ENCODE measurements around the gene HS6ST3.
A peak's percentile ranks its signal among the peaks of the same experiment; 100 is the strongest.

The HS6ST3 gene

DNA sequence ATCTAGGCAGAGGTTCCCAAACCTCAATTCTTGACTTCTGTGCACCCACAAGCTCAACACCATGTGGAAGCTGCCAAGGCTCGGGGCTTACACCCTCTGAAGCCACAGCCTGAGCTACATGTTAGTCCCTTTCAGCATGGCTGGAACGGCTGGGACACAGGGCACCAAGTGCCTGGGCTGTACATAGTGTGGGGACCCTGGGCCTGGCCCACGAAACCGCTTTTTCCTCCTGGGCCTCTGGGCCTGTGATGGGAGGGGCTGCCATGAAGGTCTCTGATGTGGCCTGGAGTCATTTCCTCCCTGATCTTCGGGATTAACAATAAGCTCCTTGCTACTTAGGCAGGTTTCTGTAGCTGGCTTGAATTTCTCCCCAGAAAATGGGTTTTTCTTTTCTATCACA is 108.1 kb downstream of the HS6ST3 start:
- no peak for DNase-seq

DNA sequence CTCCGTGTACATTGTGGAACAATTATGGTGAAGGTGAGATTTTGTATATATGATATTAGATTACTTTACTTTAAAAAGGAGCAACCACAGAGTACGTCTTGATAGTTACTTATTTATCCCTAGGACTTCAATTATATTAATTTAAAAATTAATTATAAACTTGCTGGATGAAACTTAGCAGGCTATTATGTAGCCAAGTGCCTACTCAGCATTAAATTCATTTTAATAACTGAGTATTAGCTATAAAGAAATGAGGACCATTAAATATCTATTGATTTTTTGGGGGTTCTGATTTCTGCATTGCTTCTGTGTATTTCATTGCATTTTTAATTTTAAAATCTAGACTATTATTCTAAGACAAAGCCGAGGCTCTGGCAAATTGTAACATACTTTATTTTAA is 109.4 kb downstream of the HS6ST3 start:
- DNase-seq, result no peak

DNA sequence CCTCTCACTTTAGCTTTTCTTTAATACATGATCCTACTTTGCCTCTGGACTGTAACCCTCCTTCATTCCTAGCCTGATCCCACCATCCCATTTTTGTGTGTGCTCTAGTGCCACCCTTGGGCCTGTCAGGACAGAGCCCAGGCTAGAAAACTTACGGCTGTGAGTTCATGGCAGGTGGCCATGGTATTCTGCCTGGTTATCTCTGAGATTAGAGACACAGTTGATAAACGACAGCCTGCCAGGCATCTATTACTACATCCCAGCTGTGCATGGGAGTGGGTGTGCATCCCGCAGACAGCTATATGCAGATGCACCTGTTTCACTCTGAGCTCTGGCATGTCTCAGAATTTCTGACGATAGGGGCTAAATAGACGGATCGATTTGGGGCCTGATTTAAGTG is 110.9 kb downstream of the HS6ST3 start:
- DNase-seq, result no peak

DNA sequence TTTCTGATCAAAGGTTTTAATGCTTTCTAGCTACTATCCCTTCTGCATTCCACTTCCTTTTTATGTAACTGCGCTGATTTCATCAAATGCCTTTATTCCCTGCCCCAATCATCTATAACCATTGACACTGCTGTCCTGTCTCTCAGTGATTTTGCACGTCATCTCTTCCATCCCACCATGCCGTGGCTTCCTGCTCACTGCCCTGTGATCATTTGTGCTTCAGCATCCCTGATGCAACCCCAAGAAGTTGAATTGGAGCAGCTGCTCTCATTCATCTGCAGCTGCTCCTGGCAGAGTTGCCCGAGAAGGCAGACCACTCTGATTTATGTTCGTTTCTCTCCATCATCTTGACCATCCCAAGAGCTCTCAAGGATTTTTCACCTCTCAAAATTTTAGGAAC is 112.4 kb downstream of the HS6ST3 start:
- DNase-seq, result no peak

DNA sequence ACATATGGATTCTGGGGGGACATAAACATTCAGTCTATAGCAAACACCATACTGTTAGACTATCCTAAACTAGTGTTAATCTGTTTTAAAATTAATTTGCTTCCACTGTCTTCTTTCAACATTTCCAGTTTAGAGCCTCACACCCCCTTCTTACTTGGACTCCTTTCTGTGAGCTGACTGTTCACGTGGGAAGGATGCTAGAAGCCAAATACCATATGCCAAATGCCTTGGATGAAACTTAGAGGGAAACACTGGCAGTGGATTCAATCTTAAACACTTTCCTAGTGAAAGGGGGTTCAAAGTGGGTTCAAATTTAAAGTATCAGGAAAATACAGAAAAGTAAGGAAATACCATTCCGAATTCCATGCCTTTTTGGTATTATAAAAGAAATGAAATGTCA is 113.6 kb downstream of the HS6ST3 start:
- peak in 1 of 58 donors; percentile 9 for DNase-seq

DNA sequence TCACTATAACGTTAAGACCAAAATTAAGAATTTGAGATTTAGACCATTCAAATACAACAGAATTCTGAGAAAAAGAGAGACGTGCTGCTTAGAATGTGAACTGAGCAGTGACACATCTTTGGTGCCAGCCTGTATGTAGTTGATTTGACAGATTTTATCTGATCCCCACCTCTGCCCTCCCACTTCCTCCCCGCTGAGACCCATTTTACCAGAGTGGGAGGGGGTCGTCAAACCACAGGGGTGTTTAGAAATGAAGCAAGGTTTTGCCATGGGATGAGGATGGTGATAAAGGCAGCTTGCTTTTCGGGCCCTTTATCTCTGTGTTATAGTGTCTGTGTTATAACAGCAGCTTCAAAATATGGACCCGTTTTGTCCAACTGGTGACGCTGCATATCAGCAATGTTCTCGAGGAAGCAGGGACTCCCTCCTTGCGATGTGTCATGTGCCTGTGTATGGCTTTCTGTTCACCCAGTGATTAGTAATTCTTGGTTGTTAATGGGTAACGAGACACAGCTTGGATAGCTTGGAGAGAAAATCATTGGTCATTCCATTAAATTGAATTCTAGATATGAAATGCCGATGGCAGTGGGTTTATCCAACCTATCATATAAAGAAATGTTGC is 125.0 kb downstream of the HS6ST3 start:
- DNase-seq, result no peak

DNA sequence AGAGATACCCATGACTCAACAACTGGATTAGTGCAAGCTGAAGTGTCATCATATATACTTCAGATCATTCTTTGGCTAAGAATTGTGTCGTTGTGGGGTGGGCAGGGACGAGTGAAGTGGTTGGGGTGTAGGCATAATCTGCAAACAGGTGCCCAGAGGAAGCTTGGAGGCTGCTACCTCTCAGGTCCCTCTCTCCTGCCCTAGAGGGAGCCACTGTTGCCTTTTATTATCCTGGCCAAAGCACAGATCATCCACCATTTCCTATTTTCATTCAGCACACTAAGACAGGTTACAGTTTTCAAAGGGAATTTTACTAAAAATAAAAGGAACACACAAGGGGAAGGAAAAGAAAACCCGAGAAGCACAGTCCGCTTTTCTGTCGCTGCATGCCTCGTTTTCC is 126.6 kb downstream of the HS6ST3 start:
- DNase-seq, result no peak

DNA sequence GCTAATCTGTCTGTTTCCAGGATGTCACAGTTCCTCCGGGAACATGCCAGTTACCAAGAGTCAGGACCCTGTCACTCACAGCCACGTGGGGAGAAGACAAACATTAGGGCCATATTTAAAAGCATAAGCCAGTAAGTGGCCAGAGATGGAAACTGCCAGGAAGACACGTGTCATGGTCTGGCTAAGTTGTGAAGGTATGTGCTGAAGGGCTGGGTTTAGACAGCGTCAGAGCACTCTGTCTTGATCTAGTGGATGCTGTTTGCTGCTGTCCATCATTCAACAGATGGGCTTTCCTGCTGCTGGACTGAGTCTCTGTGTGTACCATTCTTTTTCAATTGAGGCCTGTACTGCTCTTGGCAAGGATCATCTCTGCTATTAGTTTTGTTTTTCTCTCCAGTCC is 128.6 kb downstream of the HS6ST3 start:
- no peak for DNase-seq

DNA sequence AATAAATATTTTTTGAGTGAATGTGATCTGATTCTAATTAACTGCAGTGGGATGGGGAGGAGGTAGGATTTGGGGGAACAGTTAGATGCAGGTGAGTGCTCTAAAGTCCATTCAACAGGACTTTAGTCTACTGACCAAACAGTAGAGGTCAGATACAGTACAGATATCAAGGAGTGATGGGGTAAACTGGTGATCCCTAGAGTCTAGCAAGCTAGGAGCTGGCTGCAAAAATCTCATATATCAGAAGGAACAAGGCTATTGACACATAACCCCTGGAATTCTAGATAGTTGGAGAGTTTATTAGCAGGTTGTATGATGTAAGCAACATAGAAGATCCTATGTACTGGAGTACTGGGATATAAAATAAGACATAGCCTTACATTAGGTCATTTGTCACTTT is 131.6 kb downstream of the HS6ST3 start:
- no peak for DNase-seq

DNA sequence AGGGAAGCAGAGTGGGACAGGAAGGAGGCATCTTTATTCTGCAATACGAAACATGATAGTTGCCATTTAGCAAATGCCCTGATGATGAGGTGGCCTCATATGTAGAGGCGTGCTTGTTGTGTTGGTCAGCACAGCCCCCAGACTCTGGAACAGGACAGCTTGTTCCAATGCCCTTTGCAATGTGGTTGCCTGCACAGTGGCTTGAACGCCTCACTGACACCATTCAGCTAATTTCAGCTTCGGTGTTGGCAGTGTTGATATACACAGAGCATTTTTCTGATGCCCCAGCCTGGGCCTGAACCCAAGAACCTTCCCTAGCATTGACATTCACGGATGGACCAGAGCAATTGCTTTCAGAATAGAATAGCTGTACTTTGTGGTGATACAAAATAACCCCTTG is 133.3 kb downstream of the HS6ST3 start:
- DNase-seq, result peak in 7 of 58 donors; percentile 7 to 35 (median 12)

DNA sequence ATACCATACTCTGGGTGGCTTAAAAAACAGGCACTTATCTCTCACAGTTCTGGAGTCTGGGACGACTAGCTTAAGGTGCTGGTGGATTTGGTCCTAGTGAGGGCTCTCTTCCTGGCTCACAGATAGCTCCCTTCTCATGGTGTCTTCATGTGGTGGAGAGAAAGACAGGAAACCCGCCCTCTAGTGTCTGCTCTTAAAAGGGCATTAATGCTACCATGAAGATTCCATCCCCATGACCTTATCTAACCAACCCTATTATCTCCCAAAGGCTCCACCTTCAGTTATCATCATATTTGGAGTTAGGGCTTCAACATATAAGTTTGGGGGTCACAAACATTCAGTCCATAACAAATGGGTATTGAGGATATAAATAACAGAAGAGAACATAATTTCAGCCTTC is 139.4 kb downstream of the HS6ST3 start:
- no peak for DNase-seq

DNA sequence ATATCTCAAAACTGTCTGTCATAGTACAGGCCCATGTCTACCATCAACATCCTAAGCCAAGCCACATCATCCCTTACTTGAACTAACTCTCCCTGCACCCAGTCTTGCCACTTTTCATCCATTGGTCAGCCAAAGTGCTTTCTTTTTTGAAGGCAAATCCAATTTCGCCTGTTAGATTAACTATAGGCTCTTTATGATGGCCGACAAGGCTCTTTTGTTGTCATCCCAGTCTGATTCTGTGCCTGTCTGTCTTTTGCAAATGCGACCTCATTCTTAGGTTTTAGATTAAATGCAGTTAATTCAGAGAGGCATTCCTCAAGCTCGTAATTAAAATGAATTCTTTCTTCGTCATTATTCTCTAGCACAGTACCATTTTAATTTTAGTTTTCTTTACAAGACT is 148.3 kb downstream of the HS6ST3 start:
- DNase-seq, result peak in 3 of 58 donors; percentile 2 to 29 (median 8)

DNA sequence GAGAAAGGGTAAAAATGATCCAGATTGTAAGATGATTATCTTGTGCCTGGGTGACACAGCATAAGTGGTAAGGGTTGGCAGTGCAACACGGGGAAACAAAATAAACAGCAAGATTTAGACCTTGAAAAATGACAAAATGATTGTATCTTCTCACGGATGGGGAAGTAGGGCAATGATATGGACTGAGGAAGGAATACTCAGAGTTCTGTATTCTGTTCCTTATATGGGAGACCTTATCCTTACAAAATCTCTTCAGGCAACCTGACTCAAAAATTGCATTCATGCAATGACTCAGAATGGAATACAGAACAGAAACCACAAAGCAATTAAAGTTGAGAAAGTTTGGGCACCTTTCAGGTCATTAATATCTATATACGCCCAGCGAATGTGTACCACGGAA is 149.0 kb downstream of the HS6ST3 start:
- DNase-seq, result no peak

DNA sequence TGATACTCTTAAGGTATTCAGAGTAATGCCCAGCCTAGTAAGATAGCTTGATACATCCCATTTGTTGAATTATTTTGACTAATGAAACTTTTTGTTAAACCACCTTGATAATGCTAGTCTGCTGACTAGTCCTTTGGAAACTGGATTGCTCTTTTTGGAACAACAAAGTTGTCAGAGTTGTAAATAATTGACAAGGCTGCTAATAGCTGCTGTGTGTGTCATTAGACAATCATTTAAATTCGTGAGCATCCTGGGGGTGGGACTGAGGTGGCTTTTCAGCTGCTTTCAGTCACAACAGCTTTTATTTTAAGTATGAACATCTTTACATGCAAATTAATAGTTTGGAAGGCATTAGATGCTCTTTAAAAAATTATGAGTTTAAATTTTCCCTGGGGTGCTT is 153.5 kb downstream of the HS6ST3 start:
- no peak for DNase-seq

DNA sequence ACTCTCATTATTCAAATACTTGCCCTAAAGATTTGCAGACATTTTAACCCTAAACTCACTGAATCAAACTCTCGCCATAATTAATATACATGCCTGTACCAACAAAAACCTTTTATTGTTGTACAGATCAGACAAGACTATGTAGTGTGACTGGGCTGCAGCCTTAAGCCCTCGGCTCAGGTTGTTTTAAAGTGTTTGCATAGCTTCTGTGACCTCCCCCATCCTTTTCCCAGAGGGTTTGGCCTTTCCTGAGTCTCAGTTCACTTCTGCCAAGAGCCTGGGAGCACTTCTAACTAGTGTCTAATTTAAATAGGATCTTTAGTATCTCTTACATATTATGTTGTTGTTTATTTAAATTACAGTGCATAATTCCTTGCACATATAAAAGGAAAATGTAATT is 158.2 kb downstream of the HS6ST3 start:
- no peak for DNase-seq

DNA sequence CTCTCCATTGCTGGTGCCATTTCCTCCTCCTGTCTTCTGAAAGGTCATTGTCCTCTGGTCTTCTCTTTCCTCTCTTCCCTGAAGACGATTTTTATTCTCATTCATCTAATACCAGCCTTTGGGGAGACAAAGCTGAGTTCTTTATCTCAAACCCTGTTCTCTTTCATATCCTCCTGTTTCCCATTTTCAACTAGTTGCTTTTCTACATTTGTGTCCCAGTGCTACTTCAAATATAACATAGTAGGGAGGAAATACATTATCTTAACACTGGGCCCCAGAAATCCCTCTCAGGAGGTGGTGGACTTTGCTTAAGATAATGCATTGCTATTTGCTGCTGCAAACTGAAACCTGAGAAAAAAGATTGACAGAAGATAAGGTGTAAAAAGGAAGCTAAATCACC is 159.1 kb downstream of the HS6ST3 start:
- DNase-seq, result no peak

DNA sequence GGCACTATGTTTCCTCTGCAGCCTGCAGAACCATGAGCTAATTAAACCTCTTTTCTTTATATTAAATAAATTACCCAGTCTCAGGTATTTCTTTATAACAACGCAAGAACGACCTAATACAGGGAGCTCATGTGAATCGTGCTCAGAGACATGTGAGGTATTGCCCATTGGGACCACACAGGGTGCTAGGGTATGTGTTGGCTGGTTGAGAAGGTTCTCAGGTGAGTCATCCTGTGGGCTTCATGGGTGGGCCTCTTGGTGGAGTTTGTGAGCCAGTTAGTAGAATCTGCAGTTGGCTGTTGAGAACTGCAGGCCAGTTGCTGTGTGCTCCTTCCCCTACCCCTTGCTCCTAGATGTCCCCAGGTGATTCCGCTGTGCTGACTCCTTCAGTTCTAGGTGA is 163.0 kb downstream of the HS6ST3 start:
- DNase-seq, result no peak

DNA sequence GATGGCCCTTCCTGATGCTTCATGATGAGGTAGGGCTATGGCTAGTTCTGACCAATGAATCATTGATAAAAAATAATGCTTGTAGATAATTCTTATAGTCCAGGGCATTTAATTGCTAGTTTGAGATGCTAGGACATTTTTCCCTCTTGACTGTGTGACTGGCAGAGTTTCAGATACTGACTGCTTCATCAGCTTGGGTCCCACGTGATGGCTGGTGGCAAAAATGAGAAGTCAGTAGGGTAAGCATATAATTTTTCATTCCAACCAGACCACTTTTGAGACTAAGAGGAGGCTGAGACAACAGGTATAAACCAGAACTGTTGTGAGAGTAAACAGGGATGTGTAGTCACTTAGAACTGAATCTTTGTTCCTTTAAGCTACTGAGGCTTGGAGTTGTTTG is 183.3 kb downstream of the HS6ST3 start:
- DNase-seq, result no peak

DNA sequence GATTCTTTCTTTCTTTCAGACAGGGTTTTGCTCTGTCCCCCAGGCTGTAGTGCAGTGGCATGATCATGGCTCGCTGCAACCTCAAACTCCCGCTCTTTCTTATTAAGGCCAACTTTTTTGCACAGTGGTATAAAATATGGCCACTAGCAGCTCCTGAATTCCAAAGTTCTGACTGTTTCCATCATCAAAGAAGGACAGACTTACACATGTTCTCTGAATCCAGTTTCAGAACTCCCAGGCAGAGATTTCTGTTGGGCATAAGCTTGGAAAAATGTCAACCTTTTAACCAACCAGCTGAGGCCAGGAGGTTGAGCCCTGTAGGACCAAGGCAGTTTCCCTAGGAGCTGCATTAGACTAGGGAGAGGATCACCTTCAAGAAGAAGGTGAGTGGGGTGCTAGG is 184.1 kb downstream of the HS6ST3 start:
- no peak for DNase-seq

DNA sequence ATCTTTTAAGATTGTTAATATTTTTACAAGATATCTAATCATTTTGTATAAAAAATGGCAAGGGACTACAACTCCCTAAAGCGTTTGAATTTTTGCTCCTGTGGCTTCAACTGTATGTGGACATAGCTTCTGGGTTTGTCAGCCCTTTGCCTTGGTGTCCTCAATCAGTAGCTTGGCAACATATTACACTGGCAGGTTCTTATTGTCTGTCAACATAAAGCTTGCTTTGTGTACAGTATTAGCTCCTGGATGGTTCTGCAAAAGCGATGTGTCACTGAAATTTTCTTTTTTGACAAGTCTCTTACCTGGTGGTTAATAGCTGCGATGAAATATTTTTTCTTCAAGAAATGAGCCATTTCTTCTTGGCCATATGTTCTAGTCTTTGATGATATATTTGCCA is 190.0 kb downstream of the HS6ST3 start:
- DNase-seq, result no peak

DNA sequence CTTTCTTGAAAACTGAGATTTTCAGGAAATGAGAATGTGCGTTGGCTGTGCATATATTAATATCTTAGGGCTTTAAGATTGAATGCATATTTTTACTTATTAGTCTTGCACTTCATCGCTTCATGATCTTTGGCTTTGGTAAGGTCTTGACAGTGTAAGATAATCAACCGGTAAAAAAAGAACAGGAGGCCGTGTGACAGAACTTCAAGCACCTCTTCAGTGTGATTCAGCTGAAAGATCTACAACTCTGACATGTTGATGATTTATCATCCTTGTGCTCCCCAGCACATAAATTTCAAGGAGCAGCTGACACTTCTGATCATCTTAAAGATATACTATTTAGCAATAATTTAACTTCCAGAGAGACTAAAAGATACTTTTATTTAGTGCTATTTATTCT is 195.1 kb downstream of the HS6ST3 start:
- DNase-seq, result no peak

DNA sequence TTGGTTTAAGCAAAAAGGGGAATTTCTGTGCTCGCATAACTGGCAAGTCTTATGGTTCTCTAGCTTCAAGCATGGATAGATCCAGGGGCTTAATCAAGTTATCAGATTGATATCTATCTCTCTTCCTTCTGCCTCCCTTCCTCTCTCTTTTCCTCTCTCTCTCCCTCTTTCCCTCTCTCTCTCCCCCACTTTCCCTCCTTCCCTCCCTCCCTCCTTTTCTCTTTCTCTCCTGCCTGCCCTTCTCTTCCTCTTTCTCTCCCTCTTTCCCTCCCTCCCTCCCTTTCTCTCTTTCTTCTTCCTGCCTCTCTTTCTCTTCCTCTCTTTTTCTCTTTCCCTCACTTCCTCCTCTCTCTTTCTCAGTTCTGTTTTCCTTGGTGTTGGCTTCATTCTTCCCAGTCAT is 195.8 kb downstream of the HS6ST3 start:
- DNase-seq, result no peak

DNA sequence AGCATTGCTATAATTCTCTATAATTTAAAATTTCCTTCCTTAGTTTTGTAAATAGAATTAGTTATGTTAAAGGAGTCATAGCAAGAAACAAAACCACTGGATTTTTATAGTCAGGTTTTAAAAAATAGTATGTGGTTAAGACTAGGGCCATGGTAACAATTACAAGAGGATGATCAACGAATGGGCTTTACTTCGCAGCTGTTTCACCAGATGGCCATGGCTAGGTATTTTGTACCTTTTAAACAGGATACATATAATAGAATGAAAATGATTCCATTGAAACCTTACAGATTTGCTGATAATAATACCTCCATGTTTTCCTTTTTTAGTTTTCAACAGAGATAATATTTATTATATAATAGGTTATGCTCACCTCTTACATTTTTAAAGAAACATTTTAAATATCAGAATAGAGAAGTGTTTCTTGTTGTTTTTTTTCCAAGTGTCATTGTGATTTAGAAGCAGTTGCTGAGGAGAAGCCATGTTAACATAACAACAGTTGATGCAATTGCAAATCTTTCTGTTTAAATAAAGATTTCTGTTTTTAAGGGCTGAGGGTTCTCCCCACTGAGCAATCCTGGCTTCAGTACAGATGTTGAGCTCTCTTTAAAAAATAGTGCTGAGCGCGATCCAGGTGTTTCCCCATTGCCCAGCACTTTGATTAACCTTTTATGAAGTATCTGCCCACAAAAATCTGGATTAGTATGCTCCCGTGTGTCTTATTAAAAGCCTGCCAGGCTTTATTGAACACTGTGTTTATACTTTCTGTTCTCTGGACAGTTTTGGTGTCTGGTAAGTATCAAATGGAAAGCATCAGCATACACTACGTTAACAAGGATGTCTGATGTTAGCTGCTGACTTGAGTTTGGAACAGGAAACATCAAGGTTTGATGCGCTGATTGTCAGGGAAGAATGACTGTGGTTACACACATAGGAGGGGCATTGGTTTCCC is 205.3 kb downstream of the HS6ST3 start:
- no peak for DNase-seq
